HCT116 (cell line): ENCODE results near the gene COL15A1. TPM values are rescaled to one million over a fixed set of nuclear protein-coding genes. Genes with fewer than 3 reads are reported as not detected.

Source experiments
- ATAC-seq: fragments of 200-7000 bp; cut with Tn5 transposase; 2 replicates; pipeline ENCODE4 v1.9.1; 2020; ENCODE audit warnings: mild to moderate bottlenecking, moderate library complexity
- BruUV-seq: library from RNA; stranded (reverse); fragments of 400-500 nt; replicated peaks from 2 replicates; lab custom pipeline; 2021; lab: Mats Ljungman, UMichigan
- CTCF ChIA-PET: fragments of 300-600 bp; sonication (Branson Sonifier 250); formaldehyde crosslinking; loops from one replicate; lab custom pipeline; 2021; ENCODE audit warnings: antibody characterized with exemption; lab: Charles Lee
- POLR2A ChIA-PET: fragments of 300-600, 350-600 bp; sonication (Branson Sonifier 250); formaldehyde crosslinking; loops from one replicate; lab custom pipeline; 2021; ENCODE audit warnings: antibody characterized with exemption; lab: Charles Lee
- RAD21 ChIA-PET, 2 experiments: fragments of 300-600 bp; sonication (Branson Sonifier 250); formaldehyde crosslinking; loops; one replicate each; lab custom pipeline; 2023; ENCODE audit warnings: low total read pairs in 2 of 2; ENCODE audit not compliant: uncharacterized antibody in 2 of 2, unreplicated experiment in 2 of 2, low non-redundant PET in 1 of 2; lab: Charles Lee
- DNase-seq: peaks from one replicate; pipeline ENCODE4 v3.0.0-alpha.2; 2010; ENCODE audit warnings: low read depth, low spot score
- H2AFZ ChIP-seq: fragments of 200-600 bp; shearing (Covaris generic), sonication (generic); 2 replicates; pipeline ENCODE4 v1.6.1; 2017; ENCODE audit warnings: low read depth, mixed run types, mixed read lengths, antibody characterized with exemption, low read length; ENCODE audit not compliant: poor library complexity, severe bottlenecking
- H3K27ac ChIP-seq: 2 replicates; pipeline ENCODE4 v1.5.1; 2012; ENCODE audit warnings: low read depth, low read length
- H3K27me3 ChIP-seq: fragments of 200-600 bp; sonication (generic); 2 replicates; pipeline ENCODE4 v1.6.1; 2016; ENCODE audit warnings: mixed run types, low read length, mixed read lengths; ENCODE audit not compliant: insufficient read depth
- H3K36me3 ChIP-seq, 2 experiments: fragments of 200-500 bp in 1 of 2; fragments of 200-600 bp in 1 of 2; sonication (Bioruptor generic) in 1 of 2; sonication (generic) in 1 of 2; 2 replicates each; pipeline versions ENCODE4 v1.5.1 to v1.6.1; 2014 to 2016; ENCODE audit warnings: low read length in 2 of 2, inconsistent platforms in 1 of 2, mixed read lengths in 1 of 2, mixed run types in 1 of 2; ENCODE audit not compliant: insufficient read depth in 2 of 2, control insufficient read depth in 1 of 2
- H3K4me1 ChIP-seq, 2 experiments: fragments of 200-600 bp in 1 of 2; sonication (generic) in 1 of 2; 2 replicates each; pipeline versions ENCODE4 v1.5.1 to v1.6.1; 2012 to 2017; ENCODE audit warnings: low read length in 2 of 2, inconsistent platforms in 1 of 2, mild to moderate bottlenecking in 1 of 2, mixed read lengths in 1 of 2, mixed run types in 1 of 2, moderate library complexity in 1 of 2; ENCODE audit not compliant: insufficient read depth in 2 of 2, control insufficient read depth in 1 of 2
- H3K4me2 ChIP-seq: fragments of 200-600 bp; sonication (generic); 2 replicates; pipeline ENCODE4 v1.6.1; 2017; ENCODE audit warnings: mixed run types, low read length, mixed read lengths
- H3K4me3 ChIP-seq, 2 experiments: fragments of 200-600 bp in 1 of 2; sonication (generic) in 1 of 2; replicated peaks in 1 of 2; 2 replicates each; pipeline ENCODE4 v1.5.1; 2011 to 2016; ENCODE audit warnings: low read length in 2 of 2, control low read depth in 1 of 2, low read depth in 1 of 2, mild to moderate bottlenecking in 1 of 2, mixed read lengths in 1 of 2, mixed run types in 1 of 2
- H3K79me2 ChIP-seq: fragments of 200-600 bp; sonication (generic); 2 replicates; pipeline ENCODE4 v1.6.1; 2017; ENCODE audit warnings: mild to moderate bottlenecking, mixed run types, low read length, moderate library complexity, mixed read lengths; ENCODE audit not compliant: insufficient read depth
- H3K9ac ChIP-seq: fragments of 200-600 bp; sonication (generic); 2 replicates; pipeline ENCODE4 v1.6.1; 2016; ENCODE audit warnings: low read length, mixed read lengths
- H3K9me2 ChIP-seq: fragments of 200-600 bp; sonication (generic), shearing (Covaris generic); 2 replicates; pipeline ENCODE4 v1.6.1; 2017; ENCODE audit warnings: mixed run types, mild to moderate bottlenecking, moderate library complexity; ENCODE audit not compliant: insufficient read depth
- H3K9me3 ChIP-seq, 2 experiments: fragments of 200-500 bp in 1 of 2; fragments of 200-600 bp in 1 of 2; sonication (Bioruptor generic) in 1 of 2; sonication (generic) in 1 of 2; 2 replicates each; pipeline ENCODE4 v1.6.1; 2014 to 2017; ENCODE audit warnings: low read length in 2 of 2, mixed read lengths in 2 of 2, inconsistent platforms in 1 of 2, low read depth in 1 of 2, mild to moderate bottlenecking in 1 of 2, mixed run types in 1 of 2, moderate library complexity in 1 of 2; ENCODE audit not compliant: control insufficient read depth in 1 of 2, insufficient read depth in 1 of 2
- H4K20me1 ChIP-seq: fragments of 200-600 bp; sonication (generic), shearing (Covaris generic); 2 replicates; pipeline ENCODE4 v1.6.1; 2017; ENCODE audit warnings: mixed run types, mild to moderate bottlenecking, moderate library complexity; ENCODE audit not compliant: insufficient read depth
- CEBPB ChIP-seq: IDR thresholded peaks from 2 replicates; pipeline ENCODE4 v1.6.1; 2012; ENCODE audit warnings: low read depth
- ELF1 ChIP-seq: IDR thresholded peaks from 2 replicates; pipeline ENCODE4 v1.6.1; 2012; ENCODE audit warnings: low read depth, borderline replicate concordance
- EZH2phosphoT487 ChIP-seq: fragments of 200-600 bp; IDR thresholded peaks from 2 replicates; pipeline ENCODE4 v1.6.1; 2018; ENCODE audit warnings: antibody characterized with exemption, borderline replicate concordance
- FOSL1 ChIP-seq: IDR thresholded peaks from 2 replicates; pipeline ENCODE4 v1.6.1; 2012; ENCODE audit warnings: low read depth
- POLR2AphosphoS5 ChIP-seq: IDR thresholded peaks from 2 replicates; pipeline ENCODE4 v1.6.1; 2011; ENCODE audit warnings: mild to moderate bottlenecking, low read depth, low read length, moderate library complexity
- SP1 ChIP-seq: IDR thresholded peaks from 2 replicates; pipeline ENCODE4 v1.6.1; 2012; ENCODE audit warnings: low read depth
- SRF ChIP-seq: IDR thresholded peaks from 2 replicates; pipeline ENCODE4 v1.6.1; 2012; ENCODE audit warnings: low read depth
- TCF7L2 ChIP-seq: IDR thresholded peaks from 2 replicates; pipeline ENCODE4 v1.7.0; 2011; ENCODE audit warnings: borderline replicate concordance, inconsistent platforms; ENCODE audit not compliant: insufficient read depth, insufficient read length; ENCODE audit errors: extremely low read depth
- YY1 ChIP-seq: IDR thresholded peaks from 2 replicates; pipeline ENCODE4 v1.6.1; 2011; ENCODE audit warnings: low read length, low read depth, moderate library complexity, mild to moderate bottlenecking; ENCODE audit not compliant: insufficient replicate concordance; ENCODE audit errors: extremely low read depth
- ZFX ChIP-seq: fragments of 450-650 bp; IDR thresholded peaks from 2 replicates; pipeline ENCODE4 v1.6.1; 2017
- intact Hi-C: fragments of 100-400 bp; cut with micrococcal nuclease; formaldehyde crosslinking; loops from 2 replicates; pipeline ENCODE4 v1.10.0; 2022
- total RNA-seq: library from RNA; stranded (reverse); gene quantifications from one replicate; pipeline ENCODE4 v1.2.1, GENCODE V29; 2021; ENCODE audit not compliant: unreplicated experiment
- TF ChIP-seq, protein P1 (sequence below): IDR thresholded peaks from 2 replicates; pipeline ENCODE4 v1.6.1; 2012
- TF ChIP-seq, protein P2 (sequence below): IDR thresholded peaks from 2 replicates; pipeline ENCODE4 v1.6.1; 2012; ENCODE audit warnings: low read depth

COL15A1 gene
- total RNA-seq, 1 experiment from 2014 or later = 0.15 TPM

DNA sequence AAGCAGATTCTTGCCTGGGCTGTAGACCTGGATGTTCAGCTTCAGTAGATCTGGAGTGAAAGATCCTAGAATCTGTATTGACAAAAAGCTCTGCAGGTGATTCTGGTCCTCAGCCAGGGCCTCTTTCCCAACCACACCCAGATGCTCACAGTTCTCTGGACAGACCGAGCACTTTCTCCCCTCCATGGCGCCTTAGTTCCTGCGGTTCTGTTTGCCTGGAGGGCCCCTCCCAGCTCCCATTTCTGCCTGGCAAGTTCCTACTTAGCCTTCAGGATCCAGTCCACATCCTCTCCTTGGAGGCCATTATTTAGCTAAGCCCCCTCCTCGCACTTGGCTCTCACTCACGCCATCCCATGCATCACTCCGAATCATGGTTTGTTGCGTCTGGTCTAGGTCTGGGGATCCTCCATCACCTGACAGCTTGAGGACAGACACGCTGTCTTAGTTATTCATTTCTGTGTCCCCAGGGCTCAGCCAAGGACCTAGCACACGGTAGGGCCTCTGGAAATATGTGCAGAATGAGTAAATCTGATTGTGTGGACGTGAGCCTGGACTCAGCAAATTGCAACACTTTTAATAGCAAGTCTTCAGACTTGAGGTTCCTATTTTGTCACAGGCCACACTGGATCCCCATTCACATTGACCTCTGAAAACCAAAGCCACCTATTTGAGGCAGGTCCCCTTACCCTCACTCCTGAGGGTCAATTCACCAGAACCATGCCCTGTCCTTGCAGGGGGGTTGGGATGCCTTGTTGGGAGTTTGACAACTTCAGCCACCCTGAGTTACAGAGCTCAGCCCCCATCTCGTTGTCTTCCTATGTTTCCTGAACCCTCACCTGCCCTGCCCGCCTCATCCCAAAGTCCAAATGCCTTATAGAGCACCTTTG, 50.7 kb downstream of the COL15A1 start:
- Histone ChIP-seq H2AFZ (no peak overlapping the region), H3K9me2 (no peaks in the 10 kb centered on the region), H3K9me3 (no peaks in the 10 kb centered on the region), H4K20me1 (no peaks in the 10 kb centered on the region), H3K36me3 (no peaks in the 10 kb centered on the region), H3K4me3 (no peak overlapping the region), H3K4me1 (peaks cover 0 to 12% of the 10 kb centered on the region in 2 experiments; a peak in 3 of 4 replicates), H3K27me3 (no peaks in the 10 kb centered on the region), H3K79me2 (no peaks in the 10 kb centered on the region), H3K9ac (no peak overlapping the region), H3K4me2 (no peak overlapping the region), H3K27ac (no peak overlapping the region)
- ChIA-PET POLR2A (no interaction called here), RAD21 (no interaction called here), CTCF (no interaction called here)
- ATAC-seq (no peak), DNase-seq (no peak)
- TF ChIP-seq SRF (no peak), EZH2phosphoT487 (no peak), ZFX (no peak), ELF1 (no peak), TCF7L2 (no peak), POLR2AphosphoS5 (no peak), YY1 (no peak), FOSL1 (no peak), CEBPB (no peak), SP1 (no peak)
- TF ChIP-seq, protein P1, sequence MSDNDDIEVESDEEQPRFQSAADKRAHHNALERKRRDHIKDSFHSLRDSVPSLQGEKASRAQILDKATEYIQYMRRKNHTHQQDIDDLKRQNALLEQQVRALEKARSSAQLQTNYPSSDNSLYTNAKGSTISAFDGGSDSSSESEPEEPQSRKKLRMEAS = no peak
- TF ChIP-seq, protein P2, sequence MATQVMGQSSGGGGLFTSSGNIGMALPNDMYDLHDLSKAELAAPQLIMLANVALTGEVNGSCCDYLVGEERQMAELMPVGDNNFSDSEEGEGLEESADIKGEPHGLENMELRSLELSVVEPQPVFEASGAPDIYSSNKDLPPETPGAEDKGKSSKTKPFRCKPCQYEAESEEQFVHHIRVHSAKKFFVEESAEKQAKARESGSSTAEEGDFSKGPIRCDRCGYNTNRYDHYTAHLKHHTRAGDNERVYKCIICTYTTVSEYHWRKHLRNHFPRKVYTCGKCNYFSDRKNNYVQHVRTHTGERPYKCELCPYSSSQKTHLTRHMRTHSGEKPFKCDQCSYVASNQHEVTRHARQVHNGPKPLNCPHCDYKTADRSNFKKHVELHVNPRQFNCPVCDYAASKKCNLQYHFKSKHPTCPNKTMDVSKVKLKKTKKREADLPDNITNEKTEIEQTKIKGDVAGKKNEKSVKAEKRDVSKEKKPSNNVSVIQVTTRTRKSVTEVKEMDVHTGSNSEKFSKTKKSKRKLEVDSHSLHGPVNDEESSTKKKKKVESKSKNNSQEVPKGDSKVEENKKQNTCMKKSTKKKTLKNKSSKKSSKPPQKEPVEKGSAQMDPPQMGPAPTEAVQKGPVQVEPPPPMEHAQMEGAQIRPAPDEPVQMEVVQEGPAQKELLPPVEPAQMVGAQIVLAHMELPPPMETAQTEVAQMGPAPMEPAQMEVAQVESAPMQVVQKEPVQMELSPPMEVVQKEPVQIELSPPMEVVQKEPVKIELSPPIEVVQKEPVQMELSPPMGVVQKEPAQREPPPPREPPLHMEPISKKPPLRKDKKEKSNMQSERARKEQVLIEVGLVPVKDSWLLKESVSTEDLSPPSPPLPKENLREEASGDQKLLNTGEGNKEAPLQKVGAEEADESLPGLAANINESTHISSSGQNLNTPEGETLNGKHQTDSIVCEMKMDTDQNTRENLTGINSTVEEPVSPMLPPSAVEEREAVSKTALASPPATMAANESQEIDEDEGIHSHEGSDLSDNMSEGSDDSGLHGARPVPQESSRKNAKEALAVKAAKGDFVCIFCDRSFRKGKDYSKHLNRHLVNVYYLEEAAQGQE = no peak
- intact Hi-C loops = no loop called here
- BruUV-seq = no TSS peak
